ENCODE measurements around the gene GPR26.

The GPR26 gene, protein sequence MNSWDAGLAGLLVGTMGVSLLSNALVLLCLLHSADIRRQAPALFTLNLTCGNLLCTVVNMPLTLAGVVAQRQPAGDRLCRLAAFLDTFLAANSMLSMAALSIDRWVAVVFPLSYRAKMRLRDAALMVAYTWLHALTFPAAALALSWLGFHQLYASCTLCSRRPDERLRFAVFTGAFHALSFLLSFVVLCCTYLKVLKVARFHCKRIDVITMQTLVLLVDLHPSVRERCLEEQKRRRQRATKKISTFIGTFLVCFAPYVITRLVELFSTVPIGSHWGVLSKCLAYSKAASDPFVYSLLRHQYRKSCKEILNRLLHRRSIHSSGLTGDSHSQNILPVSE

DNA sequence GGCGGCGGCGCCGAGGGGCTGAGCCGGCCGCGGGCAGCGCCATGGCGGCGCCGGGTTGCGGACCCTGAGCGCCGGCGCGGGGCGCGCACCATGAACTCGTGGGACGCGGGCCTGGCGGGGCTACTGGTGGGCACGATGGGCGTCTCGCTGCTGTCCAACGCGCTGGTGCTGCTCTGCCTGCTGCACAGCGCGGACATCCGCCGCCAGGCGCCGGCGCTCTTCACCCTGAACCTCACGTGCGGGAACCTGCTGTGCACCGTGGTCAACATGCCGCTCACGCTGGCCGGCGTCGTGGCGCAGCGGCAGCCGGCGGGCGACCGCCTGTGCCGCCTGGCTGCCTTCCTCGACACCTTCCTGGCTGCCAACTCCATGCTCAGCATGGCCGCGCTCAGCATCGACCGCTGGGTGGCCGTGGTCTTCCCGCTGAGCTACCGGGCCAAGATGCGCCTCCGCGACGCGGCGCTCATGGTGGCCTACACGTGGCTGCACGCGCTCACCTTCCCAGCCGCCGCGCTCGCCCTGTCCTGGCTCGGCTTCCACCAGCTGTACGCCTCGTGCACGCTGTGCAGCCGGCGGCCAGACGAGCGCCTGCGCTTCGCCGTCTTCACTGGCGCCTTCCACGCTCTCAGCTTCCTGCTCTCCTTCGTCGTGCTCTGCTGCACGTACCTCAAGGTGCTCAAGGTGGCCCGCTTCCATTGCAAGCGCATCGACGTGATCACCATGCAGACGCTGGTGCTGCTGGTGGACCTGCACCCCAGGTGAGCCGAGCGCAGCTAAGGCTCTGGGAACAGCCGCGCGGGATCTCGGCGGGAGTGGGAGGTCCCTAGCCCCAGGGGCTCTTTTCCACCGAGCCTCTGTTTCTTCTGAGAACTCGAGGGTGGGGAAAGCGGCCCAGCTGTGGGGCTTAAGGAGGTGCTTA lies at the start of gene GPR26:
Gene GPR26, plus strand, starts transcription at position 38 of the 919 bp plus-strand sequence. Its CDS starts 53 bp downstream, at position 91.
- DNase-seq: peak; percentile 25

DNA sequence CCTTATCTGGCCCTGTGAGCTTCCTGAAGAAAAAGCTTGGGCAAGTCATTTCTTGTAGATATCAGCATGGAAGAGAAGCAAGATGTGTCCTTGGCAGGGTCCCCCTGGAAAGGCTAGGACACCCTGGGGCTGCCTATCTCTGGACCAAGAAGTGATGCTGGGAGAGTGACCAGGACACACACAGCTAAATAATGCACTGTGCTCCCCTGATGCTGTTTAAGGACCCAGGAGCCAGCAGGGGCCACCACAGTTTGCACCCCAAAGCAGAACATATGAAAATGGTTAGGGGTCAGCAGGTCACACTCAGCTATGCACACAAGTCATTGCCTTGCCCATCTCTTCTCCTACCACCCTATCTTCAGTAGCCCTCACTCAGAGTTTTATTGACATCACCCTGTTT lies 47.9 kb upstream of the GPR26 start:
- no peak for DNase-seq

DNA sequence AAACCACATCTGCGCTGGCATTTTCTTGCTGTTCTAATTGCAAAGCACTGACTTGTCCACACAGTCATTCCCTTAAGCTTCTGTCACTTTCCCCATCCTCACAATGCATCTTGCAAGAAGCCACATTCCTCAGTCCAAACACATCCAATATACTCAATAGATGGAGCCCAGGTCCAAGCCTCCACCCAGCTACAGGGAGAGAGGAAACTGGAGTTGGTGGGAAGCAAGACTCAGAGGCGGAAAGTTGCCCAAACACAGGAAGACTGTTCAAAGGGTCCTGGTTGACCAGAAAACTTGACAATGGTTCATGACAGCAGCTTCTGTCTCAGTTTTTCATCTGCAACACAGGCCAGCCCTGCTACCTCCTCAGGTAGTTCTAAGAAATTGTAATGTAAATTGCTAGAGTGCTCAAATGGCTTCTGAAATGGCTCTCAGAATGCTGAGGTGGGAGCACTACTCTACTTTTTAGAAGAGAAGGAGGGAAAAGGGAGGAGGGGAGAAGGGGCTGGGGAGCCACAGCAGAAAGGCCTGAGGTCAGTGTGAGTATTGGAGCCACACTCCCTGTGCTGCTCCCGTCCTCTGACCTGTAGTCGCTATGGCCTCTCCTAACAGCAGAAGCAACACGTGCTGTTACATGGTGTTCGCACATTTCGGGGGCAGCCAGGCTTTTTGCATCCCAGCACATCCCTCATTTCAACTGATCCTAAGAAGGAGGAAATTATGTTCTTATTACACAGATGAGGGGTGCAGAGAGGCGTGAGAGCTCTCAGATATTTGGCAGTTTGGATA lies 46.9 kb upstream of the GPR26 start:
- DNase-seq: no peak

DNA sequence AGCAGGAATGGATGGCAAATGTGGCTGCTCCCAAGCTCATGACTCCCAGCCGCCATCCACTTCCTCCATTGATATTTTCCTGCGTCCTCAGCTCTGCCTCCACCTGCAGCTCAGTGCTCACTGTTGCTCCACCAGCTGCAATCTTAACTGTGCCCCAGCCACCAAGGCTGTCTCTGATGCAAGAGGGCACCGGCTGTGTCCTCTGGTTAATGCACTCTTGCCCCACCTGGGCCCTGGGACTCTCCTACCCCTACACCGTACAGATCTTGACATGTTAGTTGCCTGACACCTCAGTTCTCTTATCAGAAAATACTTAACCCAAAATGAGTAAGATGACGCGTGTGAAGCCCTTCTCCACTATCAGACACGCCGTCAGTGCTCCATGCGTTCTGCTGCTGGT lies 45.5 kb upstream of the GPR26 start:
- DNase-seq: no peak

DNA sequence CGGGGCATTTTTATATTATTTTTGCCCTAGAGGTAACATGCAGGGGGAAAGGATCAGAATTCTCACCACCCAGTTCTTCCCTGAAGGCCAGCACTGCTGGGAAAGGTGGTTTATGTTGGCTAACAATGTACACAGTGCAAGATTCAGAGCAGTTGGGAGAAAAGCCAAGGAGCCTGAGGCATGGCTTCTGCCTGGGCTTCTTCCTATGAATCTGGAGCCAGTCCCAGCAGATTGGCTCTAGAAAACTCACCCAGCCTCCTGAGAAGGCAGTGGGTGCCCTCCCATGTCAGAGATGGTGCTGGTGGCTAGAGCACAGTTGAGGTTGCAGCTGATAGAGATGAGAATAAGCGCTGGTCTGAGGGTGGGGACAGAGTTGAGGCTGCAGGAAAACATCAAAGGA lies 44.7 kb upstream of the GPR26 start:
- no peak for DNase-seq

DNA sequence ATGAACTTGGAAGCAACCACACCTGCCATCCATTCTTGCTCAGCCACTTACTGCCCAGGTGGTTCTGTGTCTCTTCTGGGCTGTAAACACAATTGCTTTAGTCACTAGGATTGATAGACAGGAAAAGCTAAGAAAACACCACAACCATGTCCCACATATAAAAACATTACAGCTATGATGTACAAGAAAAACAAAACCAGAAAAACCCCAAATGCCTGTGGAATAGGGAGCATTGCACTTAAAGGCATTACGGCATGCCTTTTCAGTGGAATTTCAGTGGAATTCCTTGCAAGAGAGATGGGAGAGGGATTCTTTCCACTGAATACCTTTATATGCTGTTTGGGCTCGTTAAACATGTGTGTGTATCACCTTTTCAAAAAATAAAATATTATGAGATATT lies 44.2 kb upstream of the GPR26 start:
- DNase-seq: no peak

DNA sequence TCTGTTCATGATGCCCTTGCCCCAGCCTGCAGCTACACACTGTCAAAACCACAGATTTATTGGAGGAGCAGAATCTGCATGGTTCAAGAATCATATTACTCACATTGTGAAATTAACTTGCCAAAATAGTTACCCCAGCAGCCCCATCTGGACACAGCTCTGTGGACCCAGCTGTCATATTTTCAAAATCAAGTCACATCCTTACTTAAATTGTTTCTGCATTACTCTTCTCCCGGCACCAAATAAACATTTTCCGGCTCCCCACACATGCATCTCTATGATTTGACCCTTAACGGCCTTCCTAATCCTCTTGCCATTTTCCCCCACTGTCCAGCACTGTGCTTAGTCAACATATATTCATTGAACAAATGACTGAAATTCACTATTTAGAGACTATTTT lies 43.8 kb upstream of the GPR26 start:
- DNase-seq: peak; percentile 64

DNA sequence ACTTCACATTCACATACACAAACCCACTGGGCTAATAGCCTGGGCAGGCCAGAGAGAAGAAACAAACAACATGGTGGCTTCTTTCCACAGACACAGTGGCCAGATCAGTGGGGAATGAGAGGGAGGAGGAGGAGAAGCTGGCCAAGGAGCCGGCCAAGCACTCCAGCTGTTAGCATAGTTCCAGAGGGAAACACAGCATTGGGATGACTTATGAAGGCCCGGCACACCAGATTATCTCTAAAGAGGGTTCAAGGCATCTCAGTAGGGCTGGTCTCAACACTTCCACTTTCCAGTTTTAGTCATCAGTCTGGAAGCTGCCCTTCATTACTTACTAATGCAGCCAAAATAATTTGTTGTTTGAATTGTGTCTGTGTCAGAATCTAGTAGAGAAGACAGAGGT lies 42.1 kb upstream of the GPR26 start:
- DNase-seq: no peak

DNA sequence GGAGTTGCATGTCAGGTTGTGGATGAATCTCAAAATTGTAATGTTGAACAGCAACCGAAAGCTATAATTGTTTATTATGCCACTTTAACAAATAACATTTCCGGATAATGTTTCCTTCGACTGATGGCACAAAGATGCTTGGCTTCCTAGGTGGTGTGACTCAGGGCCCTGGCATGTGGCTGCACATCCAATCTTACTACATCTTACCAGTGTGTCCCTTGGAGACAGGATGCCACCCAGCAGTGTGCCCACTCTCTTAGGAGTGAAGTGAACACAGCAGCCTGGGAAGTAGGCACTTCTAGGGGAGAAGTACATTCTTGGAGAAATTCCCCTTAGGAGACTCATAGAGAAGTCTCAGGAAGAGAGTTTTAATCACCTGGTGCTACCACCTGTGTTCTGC lies 33.0 kb upstream of the GPR26 start:
- no peak for DNase-seq

DNA sequence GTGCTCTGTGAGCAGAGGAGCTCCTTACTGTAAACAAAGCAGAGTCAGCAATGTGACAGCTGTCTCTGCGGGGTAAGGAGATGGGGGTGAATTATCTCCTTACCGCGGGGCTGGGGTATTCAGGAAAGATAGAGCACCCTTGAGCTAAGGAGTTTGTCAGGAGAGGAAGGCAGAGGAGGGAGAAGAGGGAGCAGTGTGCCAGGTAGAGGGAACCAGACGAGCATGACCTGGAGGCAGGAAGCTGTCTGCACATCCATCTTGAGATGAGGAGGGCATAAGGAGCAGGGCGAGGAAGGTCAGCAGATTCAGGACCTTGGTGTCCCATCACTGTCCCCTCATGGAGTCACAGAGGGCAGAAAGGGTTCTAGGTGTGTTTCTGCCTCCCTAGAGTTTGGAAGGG lies 32.5 kb upstream of the GPR26 start:
- no peak for DNase-seq

DNA sequence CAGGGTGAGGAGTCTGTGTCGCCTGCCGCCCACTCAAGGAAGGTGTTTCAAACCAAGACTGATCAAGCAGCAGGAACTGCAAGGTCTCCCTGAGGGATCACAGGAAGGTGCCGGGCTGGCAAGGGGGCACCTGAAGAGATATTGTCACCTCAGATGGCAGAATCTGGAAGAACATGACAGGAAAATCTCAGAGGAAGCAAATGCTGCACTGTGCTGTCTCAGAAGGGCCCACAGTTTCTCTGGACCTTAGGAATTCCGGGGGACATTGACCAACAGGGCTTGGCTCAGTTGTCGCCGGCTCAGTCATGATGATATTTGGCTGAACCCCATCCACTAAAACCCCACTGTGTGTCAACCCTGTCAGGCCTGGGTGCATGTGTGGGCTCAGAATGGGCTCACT lies 31.9 kb upstream of the GPR26 start:
- no peak for DNase-seq

DNA sequence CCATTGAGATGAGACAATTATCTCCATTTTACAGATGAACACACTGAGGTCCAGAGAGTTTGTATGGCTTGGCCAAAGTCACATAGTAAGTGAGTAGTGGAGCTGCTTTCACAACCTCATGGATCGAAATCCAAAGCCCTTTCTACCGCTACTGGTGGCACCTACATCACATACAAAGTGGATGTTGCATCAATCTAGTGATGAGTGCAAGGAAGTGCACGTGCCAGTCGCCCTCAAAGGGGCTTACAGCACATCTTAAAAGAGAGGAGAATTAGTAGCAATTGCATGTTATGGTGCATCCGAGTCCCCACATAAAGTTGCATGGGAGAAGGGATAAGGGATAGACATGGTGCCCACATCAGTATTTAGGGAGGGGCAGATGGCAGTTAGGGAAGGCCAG lies 31.0 kb upstream of the GPR26 start:
- no peak for DNase-seq

DNA sequence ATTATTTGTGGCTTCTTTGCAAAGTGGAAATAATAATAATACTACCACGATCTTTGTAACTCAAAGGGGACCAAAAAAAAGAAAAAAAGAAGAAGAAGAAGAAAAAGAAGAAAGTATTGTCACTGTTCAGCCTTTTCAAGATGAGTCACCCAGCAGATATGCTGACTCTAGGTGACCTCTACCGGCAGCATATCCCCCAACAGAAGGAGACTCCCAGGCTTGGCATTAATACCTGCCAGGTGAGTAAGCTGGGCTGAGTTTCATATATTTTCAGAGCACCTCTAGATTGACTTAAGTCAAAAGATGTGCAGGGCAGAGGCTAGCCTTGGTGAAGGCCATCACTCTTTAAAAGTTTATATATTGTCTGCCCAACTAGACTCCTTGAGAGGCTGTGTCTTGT lies 30.4 kb upstream of the GPR26 start:
- no peak for DNase-seq

DNA sequence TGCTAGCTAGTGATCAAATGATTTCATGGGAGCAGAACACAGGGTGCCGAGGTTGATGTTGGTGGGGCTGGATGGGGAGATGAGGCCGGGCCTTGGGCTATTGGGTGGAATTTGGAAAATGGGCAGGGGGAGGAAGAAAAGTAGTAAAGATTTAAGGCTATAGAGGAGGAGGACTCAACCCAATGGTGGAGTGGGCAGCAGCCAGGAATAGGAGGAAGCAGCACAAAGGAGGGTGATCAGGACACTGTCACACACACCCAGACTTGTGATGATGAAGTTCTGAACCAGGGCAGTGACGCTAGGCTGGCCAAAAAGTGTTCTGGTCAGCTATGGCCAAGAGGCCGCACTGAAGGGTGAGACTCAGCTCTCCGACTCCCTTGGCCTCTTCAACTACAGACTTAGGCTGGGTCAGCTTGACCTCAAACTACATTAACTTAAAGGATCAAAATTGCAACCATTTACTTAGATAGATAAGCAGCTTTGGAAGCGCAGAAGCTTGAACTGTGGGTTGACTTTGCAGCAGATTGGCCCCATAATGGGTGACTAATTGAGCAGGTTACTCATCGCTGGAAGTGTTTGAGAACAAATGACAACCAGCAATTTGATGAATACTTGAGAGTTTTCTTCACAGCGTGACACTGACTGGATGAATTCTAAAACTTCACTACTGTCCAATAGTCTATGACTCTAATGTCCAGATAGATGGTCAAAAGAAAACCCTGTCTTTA lies 29.4 kb upstream of the GPR26 start:
- DNase-seq: no peak

DNA sequence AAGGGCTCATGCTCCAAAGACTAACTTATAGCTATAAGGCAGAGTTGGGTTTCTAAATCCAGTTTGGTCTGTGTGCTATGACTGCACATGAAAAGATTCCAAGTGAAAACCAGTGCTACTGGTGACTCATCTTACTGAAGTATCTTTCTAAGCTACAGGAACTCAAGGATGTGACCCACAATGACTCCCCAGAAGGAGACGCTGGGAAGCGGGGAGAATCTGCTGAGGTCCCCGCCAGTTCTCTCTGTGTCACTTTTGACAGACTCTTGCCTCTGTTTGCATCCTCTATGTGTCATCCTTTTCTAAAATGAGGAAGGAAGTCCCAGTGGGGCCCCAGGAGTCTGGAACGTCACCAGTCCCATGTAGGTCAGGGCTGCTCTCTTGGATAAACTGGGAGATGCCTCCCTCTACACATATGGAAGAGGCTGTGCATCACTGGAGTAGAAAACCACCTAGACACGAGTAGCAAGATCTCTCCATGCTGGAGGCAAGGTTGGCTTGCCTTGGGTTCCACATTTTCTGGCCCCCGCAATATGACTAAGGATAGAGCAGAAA lies 28.8 kb upstream of the GPR26 start:
- DNase-seq: no peak

DNA sequence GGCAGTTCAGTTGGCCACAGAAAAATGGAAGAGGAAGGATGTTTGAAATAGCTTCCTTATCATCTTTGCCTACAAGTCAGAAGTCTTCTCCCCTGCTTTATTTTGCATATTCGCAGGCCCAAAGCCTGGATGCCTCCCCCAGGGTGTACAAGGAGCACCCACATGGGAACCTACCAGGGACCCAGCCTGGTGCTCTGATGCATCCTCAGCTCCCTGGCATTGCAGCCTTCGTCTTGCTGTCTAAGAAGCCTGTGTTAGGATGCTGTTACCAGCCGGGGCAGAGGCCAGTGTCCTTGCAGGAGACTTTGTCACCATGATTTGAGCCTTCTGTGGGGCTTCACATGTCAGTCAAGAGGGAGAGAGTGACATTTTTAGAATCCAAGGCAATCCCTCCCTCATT lies 27.0 kb upstream of the GPR26 start:
- no peak for DNase-seq

DNA sequence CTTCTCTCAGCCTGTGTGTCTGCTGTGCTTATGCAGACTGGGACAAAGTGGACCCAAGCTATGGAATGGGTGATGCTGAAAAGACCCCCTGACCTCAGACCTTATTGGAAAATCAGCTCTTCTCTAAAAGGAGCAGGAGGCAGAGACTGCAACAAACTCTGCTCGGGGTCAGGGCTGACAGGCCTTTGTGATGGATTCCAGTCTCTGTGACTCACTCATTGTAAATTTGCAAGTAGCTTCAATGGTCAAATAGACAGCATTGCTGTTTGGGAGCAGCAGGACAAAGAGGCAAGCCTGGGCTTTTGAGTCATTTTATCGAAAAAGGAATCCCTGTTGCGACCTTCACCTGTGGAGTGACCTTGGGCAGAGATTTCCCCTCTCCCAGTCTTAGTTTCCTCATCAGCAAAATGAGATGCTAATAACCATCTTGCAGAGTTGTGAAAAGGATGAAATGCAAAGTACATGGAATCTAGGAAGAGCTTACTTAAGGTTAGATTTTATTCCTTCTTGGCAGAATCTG lies 26.1 kb upstream of the GPR26 start:
- no peak for DNase-seq

DNA sequence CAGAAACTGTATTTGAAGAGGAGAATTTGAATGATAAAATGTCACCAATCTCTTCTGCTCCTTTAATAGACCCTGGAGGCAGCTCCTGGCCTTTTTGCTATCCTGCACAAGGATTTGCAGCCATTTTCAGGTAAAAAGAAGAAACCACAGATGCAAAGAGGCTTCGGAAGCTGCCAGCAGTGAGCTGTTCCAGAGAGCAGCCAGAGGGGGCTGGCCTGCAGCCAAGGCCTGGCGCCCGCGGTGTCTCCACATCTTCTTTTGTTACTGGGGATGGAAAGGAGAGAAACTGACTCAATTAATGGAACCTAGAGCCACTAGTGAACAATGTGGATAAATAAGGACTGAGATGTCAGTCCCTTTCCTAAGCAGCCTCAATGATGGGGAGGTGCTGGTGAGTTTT lies 23.9 kb upstream of the GPR26 start:
- DNase-seq: peak; percentile 69

DNA sequence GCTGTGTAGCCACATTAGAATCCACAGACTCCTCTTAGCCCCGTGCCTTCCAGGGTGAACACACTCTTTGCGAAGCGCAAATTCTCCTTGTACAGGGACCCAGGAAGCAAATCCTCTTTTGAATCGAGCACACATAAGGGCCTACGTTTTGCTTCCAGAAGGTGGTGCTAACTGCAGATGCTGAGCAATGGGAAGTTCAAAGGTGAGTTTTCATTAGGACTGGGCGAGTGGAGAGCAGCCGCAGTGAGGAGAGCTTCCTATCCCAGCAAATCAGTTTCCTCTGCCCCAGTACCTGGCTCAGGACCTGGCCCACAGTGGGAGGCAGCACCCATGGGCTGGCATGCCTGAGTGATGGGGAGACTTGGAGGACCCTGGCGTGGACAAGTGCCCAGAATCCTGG lies 23.5 kb upstream of the GPR26 start:
- DNase-seq: peak; percentile 37

DNA sequence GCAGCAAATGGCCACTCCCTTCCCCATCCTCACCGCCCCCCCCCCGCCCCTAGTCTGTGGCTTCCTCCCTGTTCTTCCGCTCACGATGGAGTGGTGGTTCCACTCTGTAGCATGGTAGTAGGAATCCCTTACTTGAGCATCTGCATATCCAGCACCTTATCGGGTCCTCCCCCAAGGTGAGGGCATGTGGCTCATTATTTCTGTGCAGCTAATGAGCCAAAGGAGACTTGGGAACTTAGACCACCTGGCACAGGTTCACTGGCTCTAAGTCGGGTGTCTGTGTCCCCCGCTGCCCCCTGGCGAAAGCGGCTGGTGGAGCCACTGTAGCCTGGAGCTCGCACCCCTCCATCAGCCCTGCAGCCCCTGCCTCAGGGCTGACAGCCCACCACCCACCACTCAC lies 22.8 kb upstream of the GPR26 start:
- DNase-seq: peak; percentile 60

DNA sequence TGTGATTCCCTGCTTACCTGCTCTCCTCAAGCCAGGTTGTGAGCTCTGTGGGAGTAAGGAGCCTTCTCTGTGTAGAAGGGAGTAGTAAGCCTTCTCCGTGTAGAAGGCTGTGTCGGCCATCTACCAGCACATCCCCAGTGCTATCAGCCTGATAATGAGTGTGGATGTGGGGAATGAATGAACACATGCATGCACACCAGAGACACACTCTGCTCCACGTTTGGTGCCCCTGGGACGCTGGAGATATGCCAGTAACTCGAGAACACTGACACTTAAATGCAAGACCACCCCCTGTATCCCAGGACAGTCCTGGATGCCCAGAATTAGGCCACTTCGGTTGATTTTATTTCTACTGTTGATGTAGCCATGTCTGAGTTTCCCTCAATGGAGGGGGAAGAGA lies 21.1 kb upstream of the GPR26 start:
- no peak for DNase-seq

DNA sequence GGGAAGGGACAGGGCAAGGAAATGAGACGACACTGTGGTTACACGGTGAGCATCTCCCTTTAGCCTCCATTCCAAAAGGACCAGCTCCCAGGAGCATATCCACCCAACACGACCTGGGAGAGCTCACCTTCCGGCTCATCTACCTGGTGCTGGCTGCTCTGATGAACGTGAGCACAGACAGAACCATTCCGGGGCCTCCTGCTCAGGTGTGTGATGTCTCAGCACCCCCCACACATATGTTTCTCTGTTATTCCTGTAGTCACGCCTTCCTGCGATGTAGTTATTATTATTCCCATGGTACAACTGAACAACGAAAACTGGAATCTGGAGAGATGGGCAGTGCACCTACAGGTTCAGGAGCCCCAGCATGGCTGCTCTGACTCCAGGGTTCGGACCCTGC lies 20.5 kb upstream of the GPR26 start:
- DNase-seq: no peak

Measured in NCI-H2171 treated with DMSO at 0.1 percent for 48 hours (cell line).